Mesenchymal stem cell (in vitro differentiated cells and primary cell): ENCODE measurements around the gene BMPER.

Experiments
- DNase-seq: peaks from one replicate; pipeline ENCODE4 v3.0.0-alpha.2; 2013
- H2AFZ ChIP-seq: one replicate; pipeline ENCODE4 v1.6.1; 2013; ENCODE audit warnings: low read depth, mild to moderate bottlenecking, control low read depth, inconsistent platforms, low read length, moderate library complexity
- H2AK5ac ChIP-seq: 2 replicates; pipeline ENCODE4 v1.6.1; 2013; ENCODE audit warnings: low read length, moderate library complexity, mild to moderate bottlenecking, inconsistent platforms; ENCODE audit not compliant: severe bottlenecking
- H2BK120ac ChIP-seq: one replicate; pipeline ENCODE4 v1.6.1; 2013; ENCODE audit warnings: low read depth, mild to moderate bottlenecking, inconsistent platforms, low read length, moderate library complexity
- H2BK12ac ChIP-seq, 2 experiments: one replicate each; pipeline ENCODE4 v1.6.1; 2013; ENCODE audit warnings: inconsistent platforms in 2 of 2, low read length in 2 of 2, mild to moderate bottlenecking in 2 of 2, moderate library complexity in 2 of 2, control low read depth in 1 of 2
- H2BK15ac ChIP-seq: one replicate; pipeline ENCODE4 v1.6.1; 2013; ENCODE audit warnings: mild to moderate bottlenecking, low read depth, inconsistent platforms; ENCODE audit not compliant: poor library complexity, severe bottlenecking
- H2BK5ac ChIP-seq: 2 replicates; pipeline ENCODE4 v1.6.1; 2013; ENCODE audit warnings: low read depth, mild to moderate bottlenecking, low read length, control low read depth, inconsistent platforms; ENCODE audit not compliant: poor library complexity, severe bottlenecking
- H3K14ac ChIP-seq, 2 experiments: one replicate each; pipeline ENCODE4 v1.6.1; 2013; ENCODE audit warnings: inconsistent platforms in 2 of 2, low read length in 2 of 2, control low read depth in 1 of 2, mild to moderate bottlenecking in 1 of 2, moderate library complexity in 1 of 2
- H3K18ac ChIP-seq, 2 experiments: one replicate each; pipeline ENCODE4 v1.6.1; 2013; ENCODE audit warnings: inconsistent platforms in 2 of 2, low read length in 2 of 2, control low read depth in 1 of 2, low read depth in 1 of 2, mild to moderate bottlenecking in 1 of 2
- H3K23ac ChIP-seq, 2 experiments: one replicate each; pipeline ENCODE4 v1.6.1; 2013; ENCODE audit warnings: inconsistent platforms in 2 of 2, low read length in 2 of 2, mild to moderate bottlenecking in 2 of 2, moderate library complexity in 2 of 2, control low read depth in 1 of 2
- H3K27ac ChIP-seq: 2 replicates; pipeline ENCODE4 v1.5.1; 2013; ENCODE audit warnings: mild to moderate bottlenecking, moderate library complexity, low read length, control low read depth, inconsistent platforms; ENCODE audit not compliant: poor library complexity, severe bottlenecking
- H3K27me3 ChIP-seq, 2 experiments: 2 replicates each; pipeline versions ENCODE4 v1.6.1 to v1.7.0; 2013; ENCODE audit warnings: low read length in 2 of 2, mild to moderate bottlenecking in 2 of 2, moderate library complexity in 2 of 2, control low read depth in 1 of 2, inconsistent platforms in 1 of 2; ENCODE audit not compliant: control insufficient read depth in 1 of 2, insufficient read depth in 1 of 2
- H3K36me3 ChIP-seq, 2 experiments: 2 replicates each; pipeline versions ENCODE4 v1.6.1 to v1.7.0; 2013; ENCODE audit warnings: low read length in 2 of 2, control low read depth in 1 of 2, inconsistent platforms in 1 of 2, low read depth in 1 of 2, mild to moderate bottlenecking in 1 of 2; ENCODE audit not compliant: insufficient read depth in 2 of 2, control insufficient read depth in 1 of 2
- H3K4ac ChIP-seq, 2 experiments: one replicate each; pipeline ENCODE4 v1.6.1; 2013; ENCODE audit warnings: inconsistent platforms in 2 of 2, low read length in 2 of 2, mild to moderate bottlenecking in 2 of 2, moderate library complexity in 2 of 2, control low read depth in 1 of 2, low read depth in 1 of 2
- H3K4me1 ChIP-seq: 2 replicates; pipeline ENCODE4 v1.6.1; 2013; ENCODE audit warnings: low read depth, low read length, control low read depth; ENCODE audit not compliant: control insufficient read depth, insufficient read depth
- H3K4me2 ChIP-seq: 2 replicates; pipeline ENCODE4 v1.6.1; 2013; ENCODE audit warnings: low read length, mild to moderate bottlenecking, inconsistent platforms; ENCODE audit not compliant: poor library complexity, severe bottlenecking
- H3K4me3 ChIP-seq, 2 experiments: 2 replicates each; pipeline versions ENCODE4 v1.5.1 to v1.7.0; 2013; ENCODE audit warnings: low read length in 2 of 2, mild to moderate bottlenecking in 2 of 2, control low read depth in 1 of 2, low read depth in 1 of 2; ENCODE audit not compliant: insufficient read depth in 1 of 2
- H3K79me1 ChIP-seq: replicated peaks from 2 replicates; pipeline ENCODE4 v1.6.1; 2013; ENCODE audit warnings: mild to moderate bottlenecking, control low read depth, low read length, inconsistent platforms; ENCODE audit not compliant: poor library complexity, severe bottlenecking
- H3K9ac ChIP-seq: 2 replicates; pipeline ENCODE4 v1.7.0; 2013; ENCODE audit warnings: mild to moderate bottlenecking, low read length, moderate library complexity
- H3K9me3 ChIP-seq: 2 replicates; pipeline ENCODE4 v1.7.0; 2013; ENCODE audit warnings: mild to moderate bottlenecking, low read length; ENCODE audit not compliant: control insufficient read depth
- H4K8ac ChIP-seq: one replicate; pipeline ENCODE4 v1.6.1; 2013; ENCODE audit warnings: inconsistent platforms, mild to moderate bottlenecking, low read length, moderate library complexity
- H4K91ac ChIP-seq: one replicate; pipeline ENCODE4 v1.6.1; 2013; ENCODE audit warnings: mild to moderate bottlenecking, low read length, inconsistent platforms
- WGBS: methylation state at CpG from one replicate; pipeline ENCODE4 v1.1.7; 2013; ENCODE audit warnings: mixed read lengths; 5-methylcytosine and 5-hydroxymethylcytosine counted together

BMPER gene

DNA sequence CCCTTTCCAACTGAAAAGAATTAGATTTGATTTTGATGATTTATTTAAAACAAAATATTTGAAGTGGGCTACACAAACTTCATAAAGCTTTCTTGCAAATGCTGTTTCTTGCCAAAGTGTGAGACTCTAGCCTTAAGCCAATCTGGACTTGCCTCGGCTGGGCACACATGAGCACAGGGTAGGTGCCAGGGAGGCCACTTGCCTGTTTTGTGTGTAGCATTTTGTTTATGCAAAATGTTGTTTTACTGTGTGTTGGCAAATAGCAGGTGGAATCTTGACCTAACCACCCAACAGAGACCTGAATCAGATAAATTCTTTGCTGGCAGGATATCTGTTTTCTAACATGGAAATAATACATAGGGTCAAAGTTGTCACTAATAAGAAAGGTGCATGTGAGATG is 161.1 kb downstream of the BMPER start:
- H4K8ac ChIP-seq, result no peak overlapping the region
- no peaks in the 10 kb centered on the region for H3K27me3 ChIP-seq
- H3K14ac ChIP-seq, result no peak overlapping the region
- no peak overlapping the region for H3K18ac ChIP-seq
- H2BK12ac ChIP-seq, result peak overlapping the region in 1 of 2 experiments; percentile 88
- no peak overlapping the region for H3K4me2 ChIP-seq
- H4K91ac ChIP-seq, result no peak overlapping the region
- H3K36me3 ChIP-seq, result peaks cover 0 to 70% of the 10 kb centered on the region in 2 experiments
- no peaks in the 10 kb centered on the region for H3K9me3 ChIP-seq
- no peak overlapping the region for H2AFZ ChIP-seq
- peaks cover 5% of the 10 kb centered on the region for H3K4me1 ChIP-seq
- no peak overlapping the region for H3K9ac ChIP-seq
- no peak for DNase-seq
- no peak overlapping the region for H3K23ac ChIP-seq
- no peak overlapping the region for H2BK15ac ChIP-seq
- no peak overlapping the region for H3K27ac ChIP-seq
- no peak overlapping the region for H3K4ac ChIP-seq
- no peak overlapping the region for H2BK120ac ChIP-seq
- H3K79me1 ChIP-seq, result no peaks in the 10 kb centered on the region
- H3K4me3 ChIP-seq, result no peak overlapping the region
- H2BK5ac ChIP-seq, result no peak overlapping the region
- WGBS, result 93% methylated on average over 1 of the region's 1 CpG
- H2AK5ac ChIP-seq, result no peak overlapping the region

DNA sequence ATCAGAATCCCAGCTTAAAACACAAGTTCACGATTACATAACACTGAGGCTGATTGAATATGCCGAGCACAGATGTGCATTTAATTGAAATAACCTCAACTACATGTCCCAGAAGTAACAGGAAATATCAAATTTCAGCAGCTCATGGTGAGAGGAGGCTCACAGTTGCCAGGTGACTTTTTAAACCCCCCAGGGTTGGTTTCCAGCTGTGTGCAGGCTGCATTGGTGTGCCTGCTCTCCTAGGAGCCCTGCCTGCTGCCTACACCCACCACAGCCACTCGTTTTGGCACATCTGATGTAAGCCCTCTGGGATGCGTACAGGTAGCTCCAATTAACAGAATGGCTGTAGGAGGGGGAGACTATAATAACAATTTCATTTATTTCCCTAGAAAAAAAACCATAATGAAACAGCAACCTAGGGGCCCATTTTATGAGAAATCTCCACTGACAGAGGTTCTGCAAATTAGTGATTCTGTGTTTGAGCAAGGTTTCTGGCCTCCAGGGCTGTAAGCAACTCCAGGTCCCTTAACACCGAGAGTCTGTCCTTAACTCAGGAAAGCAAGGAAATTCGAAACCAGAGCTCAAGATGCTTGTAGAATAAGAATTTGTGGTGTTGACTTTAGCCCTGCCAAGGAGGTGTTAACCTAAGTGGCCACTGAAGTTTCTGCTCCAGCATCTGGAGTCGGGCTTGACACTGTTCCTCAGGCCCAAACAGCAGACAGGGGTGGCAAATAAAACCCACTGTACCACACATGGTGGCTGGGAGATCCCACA is 161.9 kb downstream of the BMPER start:
- H2BK12ac ChIP-seq, result peak overlapping the region; percentile 11 to 45
- H4K91ac ChIP-seq, result no peak overlapping the region
- no peak overlapping the region for H2AK5ac ChIP-seq
- H3K27ac ChIP-seq, result no peak overlapping the region
- H3K4ac ChIP-seq, result no peak overlapping the region
- H3K9ac ChIP-seq, result no peak overlapping the region
- no peak overlapping the region for H2BK120ac ChIP-seq
- peak overlapping the region; percentile 86 for H2BK15ac ChIP-seq
- H3K4me2 ChIP-seq, result no peak overlapping the region
- H3K23ac ChIP-seq, result no peak overlapping the region
- H3K79me1 ChIP-seq, result no peaks in the 10 kb centered on the region
- H3K14ac ChIP-seq, result no peak overlapping the region
- no peak overlapping the region for H3K4me3 ChIP-seq
- DNase-seq, result no peak
- 79% methylated on average over 5 of the region's 7 CpGs for WGBS
- H3K4me1 ChIP-seq, result peaks cover 5% of the 10 kb centered on the region
- peak overlapping the region in 1 of 2 experiments; percentile 84 for H3K18ac ChIP-seq
- no peaks in the 10 kb centered on the region for H3K27me3 ChIP-seq
- no peaks in the 10 kb centered on the region for H3K9me3 ChIP-seq
- H2BK5ac ChIP-seq, result no peak overlapping the region
- H3K36me3 ChIP-seq, result peaks cover 0 to 72% of the 10 kb centered on the region in 2 experiments
- H4K8ac ChIP-seq, result no peak overlapping the region
- no peak overlapping the region for H2AFZ ChIP-seq

- WGBS, result 6% methylated on average over 2 of the region's 2 CpGs
- no peak overlapping the region for H3K4ac ChIP-seq
- DNase-seq, result peak; percentile 58
- H3K79me1 ChIP-seq, result no peaks in the 10 kb centered on the region
- no peak overlapping the region for H2AFZ ChIP-seq
- no peak overlapping the region for H2AK5ac ChIP-seq
- no peak overlapping the region for H3K27ac ChIP-seq
- no peaks in the 10 kb centered on the region for H3K27me3 ChIP-seq
- no peak overlapping the region for H3K18ac ChIP-seq
- no peak overlapping the region for H3K23ac ChIP-seq
- H2BK15ac ChIP-seq, result no peak overlapping the region
- H3K9me3 ChIP-seq, result no peaks in the 10 kb centered on the region
- H2BK120ac ChIP-seq, result no peak overlapping the region
- H3K9ac ChIP-seq, result no peak overlapping the region
- H4K8ac ChIP-seq, result no peak overlapping the region
- H3K4me2 ChIP-seq, result no peak overlapping the region
- H3K4me3 ChIP-seq, result no peak overlapping the region
- H2BK5ac ChIP-seq, result no peak overlapping the region
- peaks cover 5% of the 10 kb centered on the region for H3K4me1 ChIP-seq
- H4K91ac ChIP-seq, result no peak overlapping the region
- peaks cover 0 to 60% of the 10 kb centered on the region in 2 experiments for H3K36me3 ChIP-seq
- no peak overlapping the region for H2BK12ac ChIP-seq
- H3K14ac ChIP-seq, result no peak overlapping the region
Observed at GRCh38 chr7:34069676-34070075, 164.3 kb downstream of the BMPER start.

DNA sequence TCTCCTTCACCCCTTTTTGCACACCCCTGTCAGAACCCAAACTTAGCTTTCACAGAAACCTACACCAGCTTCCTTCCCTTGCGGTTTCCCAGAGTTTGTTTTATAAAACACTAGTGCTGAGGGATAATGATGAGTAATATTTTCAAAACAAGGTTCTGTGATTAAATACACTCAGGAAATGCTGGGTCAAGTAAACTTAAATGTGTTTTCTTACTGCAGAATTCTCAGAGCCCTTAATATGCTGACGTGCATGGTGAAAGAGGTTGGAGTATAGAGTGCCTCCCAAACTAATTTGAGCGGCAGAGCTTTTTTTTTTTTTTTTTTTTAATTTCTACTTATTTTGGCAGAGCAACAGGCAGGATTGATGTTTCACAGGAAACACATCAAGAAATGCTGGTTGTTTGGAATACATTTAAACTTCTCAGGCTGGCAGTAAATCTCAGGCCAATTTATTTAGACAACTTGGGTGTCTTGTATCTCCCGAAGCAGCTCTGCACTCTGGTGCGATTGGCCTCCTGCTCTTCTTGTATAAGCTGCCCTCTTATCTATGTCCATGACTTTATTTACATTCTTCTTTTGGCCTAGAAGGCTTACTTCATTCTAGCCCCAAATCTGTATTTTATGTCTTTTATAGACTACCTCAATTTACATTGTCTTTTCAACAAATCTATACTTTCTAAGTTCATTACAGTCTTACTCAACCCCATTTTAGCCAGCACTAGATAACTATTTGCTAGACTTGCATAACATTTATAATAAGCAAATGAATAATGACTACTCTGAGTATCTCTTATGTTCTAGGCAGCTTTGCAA is 165.4 kb downstream of the BMPER start:
- no peak overlapping the region for H3K14ac ChIP-seq
- no peak overlapping the region for H3K18ac ChIP-seq
- H2BK15ac ChIP-seq, result no peak overlapping the region
- H4K8ac ChIP-seq, result no peak overlapping the region
- no peaks in the 10 kb centered on the region for H3K9me3 ChIP-seq
- no peak overlapping the region for H3K23ac ChIP-seq
- peak overlapping the region; percentile 37 for H3K9ac ChIP-seq
- no peak overlapping the region for H3K4me3 ChIP-seq
- H2AFZ ChIP-seq, result no peak overlapping the region
- no peak overlapping the region for H2AK5ac ChIP-seq
- no peak overlapping the region for H3K4me2 ChIP-seq
- H2BK12ac ChIP-seq, result no peak overlapping the region
- peaks cover 0 to 55% of the 10 kb centered on the region in 2 experiments for H3K36me3 ChIP-seq
- H3K4me1 ChIP-seq, result peaks cover 5% of the 10 kb centered on the region
- DNase-seq, result peak; percentile 87
- H3K27me3 ChIP-seq, result no peaks in the 10 kb centered on the region
- no peak overlapping the region for H3K4ac ChIP-seq
- H2BK5ac ChIP-seq, result no peak overlapping the region
- H2BK120ac ChIP-seq, result no peak overlapping the region
- no peak overlapping the region for H4K91ac ChIP-seq
- no peak overlapping the region for H3K27ac ChIP-seq
- 1% methylated on average over 4 of the region's 5 CpGs for WGBS
- H3K79me1 ChIP-seq, result no peaks in the 10 kb centered on the region
